ENCODE data around the gene SLC35D2.
"Not testable (repeated sequence)": the region's sequence is repeated elsewhere in the genome, so short reads cannot be mapped to it uniquely, and the experiment has no call there.

The SLC35D2 gene

DNA sequence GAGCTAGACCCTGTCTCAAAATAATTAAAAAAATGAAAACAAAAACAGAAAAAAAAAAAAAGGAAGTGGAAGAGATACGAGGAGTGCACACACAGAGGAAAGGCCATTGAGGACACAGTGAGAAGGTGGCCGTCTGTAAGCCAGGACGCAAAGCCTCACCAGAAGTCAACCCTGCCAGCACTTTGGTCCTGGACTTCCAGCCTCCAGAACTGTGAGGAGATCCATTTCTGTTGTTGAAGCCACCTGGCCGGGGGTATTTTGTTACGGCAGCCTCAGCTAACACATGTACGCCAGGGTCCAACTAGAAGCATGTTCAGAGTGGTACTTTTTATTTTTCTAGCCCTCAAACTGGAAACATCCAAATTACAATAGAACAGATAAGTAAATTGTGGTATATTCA lies 21.8 kb downstream of the SLC35D2 start:
- H3K4me3 ChIP-seq (ENCODE audit: low read depth in 1 of 2, low read length in 2 of 2), result no peak overlapping the region
- H3K9me3 ChIP-seq (ENCODE audit: insufficient read depth, low read length, severe bottlenecking), result no peaks in the 10 kb centered on the region
- H3K9ac ChIP-seq (ENCODE audit: low read depth, low read length), result no peak overlapping the region
- H2AFZ ChIP-seq (ENCODE audit: low read depth, low read length), result no peak overlapping the region
- H4K20me1 ChIP-seq (ENCODE audit: insufficient read depth, low read length), result no peaks in the 10 kb centered on the region
- ATAC-seq (ENCODE audit: insufficient read depth, low read depth), result no peak
- no peaks in the 10 kb centered on the region for H3K4me1 ChIP-seq (ENCODE audit: insufficient read depth, low read length)
- no peaks in the 10 kb centered on the region for H3K79me2 ChIP-seq (ENCODE audit: insufficient read depth, low read length)
- no peak for TF ChIP-seq EZH2 (IDR thresholded peaks at IDR 0.05; ENCODE audit: borderline replicate concordance, low read depth, low read length, severe bottlenecking)
- TF ChIP-seq, protein P1, sequence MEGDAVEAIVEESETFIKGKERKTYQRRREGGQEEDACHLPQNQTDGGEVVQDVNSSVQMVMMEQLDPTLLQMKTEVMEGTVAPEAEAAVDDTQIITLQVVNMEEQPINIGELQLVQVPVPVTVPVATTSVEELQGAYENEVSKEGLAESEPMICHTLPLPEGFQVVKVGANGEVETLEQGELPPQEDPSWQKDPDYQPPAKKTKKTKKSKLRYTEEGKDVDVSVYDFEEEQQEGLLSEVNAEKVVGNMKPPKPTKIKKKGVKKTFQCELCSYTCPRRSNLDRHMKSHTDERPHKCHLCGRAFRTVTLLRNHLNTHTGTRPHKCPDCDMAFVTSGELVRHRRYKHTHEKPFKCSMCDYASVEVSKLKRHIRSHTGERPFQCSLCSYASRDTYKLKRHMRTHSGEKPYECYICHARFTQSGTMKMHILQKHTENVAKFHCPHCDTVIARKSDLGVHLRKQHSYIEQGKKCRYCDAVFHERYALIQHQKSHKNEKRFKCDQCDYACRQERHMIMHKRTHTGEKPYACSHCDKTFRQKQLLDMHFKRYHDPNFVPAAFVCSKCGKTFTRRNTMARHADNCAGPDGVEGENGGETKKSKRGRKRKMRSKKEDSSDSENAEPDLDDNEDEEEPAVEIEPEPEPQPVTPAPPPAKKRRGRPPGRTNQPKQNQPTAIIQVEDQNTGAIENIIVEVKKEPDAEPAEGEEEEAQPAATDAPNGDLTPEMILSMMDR (IDR thresholded peaks at IDR 0.05; ENCODE audit: borderline replicate concordance, extremely low read depth, low read length, poor library complexity, severe bottlenecking), result no peak
- no peak overlapping the region for H3K27ac ChIP-seq (ENCODE audit: low read length)
- no peaks in the 10 kb centered on the region for H3K27me3 ChIP-seq (ENCODE audit: insufficient read depth, low read length, poor library complexity)
- H3K36me3 ChIP-seq (ENCODE audit: insufficient read depth, low read length), result no peaks in the 10 kb centered on the region; the same call in 1 of the 2 replicates
- H3K4me2 ChIP-seq (ENCODE audit: insufficient read depth, low read length), result no peak overlapping the region
- no peak for DNase-seq

DNA sequence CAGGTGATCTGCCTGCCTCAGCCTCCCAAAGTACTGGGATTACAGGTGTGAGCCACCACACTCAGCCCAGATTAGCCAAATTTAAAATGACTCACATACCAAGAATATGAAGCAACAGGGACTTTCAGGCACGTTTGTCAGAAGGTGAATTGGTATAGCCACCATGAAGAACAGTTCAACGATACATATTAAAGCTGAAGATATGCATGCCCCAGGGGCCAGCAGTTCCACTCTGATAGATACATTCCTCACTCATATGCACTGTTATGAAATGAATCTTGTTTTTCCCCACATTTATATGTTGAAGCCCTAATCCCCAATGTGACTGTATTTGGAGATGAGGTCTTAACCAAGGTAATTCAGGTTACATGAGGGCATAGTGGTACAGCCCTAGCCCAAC lies 22.5 kb downstream of the SLC35D2 start:
- Histone ChIP-seq H3K27me3 (ENCODE audit: insufficient read depth, low read length, poor library complexity) (no peaks in the 10 kb centered on the region), H3K36me3 (ENCODE audit: insufficient read depth, low read length) (no peaks in the 10 kb centered on the region; the same call in 1 of the 2 replicates), H2AFZ (ENCODE audit: low read depth, low read length) (no peak overlapping the region), H3K4me1 (ENCODE audit: insufficient read depth, low read length) (no peaks in the 10 kb centered on the region), H3K4me2 (ENCODE audit: insufficient read depth, low read length) (no peak overlapping the region), H3K4me3 (ENCODE audit: low read depth in 1 of 2, low read length in 2 of 2) (no peak overlapping the region), H3K9ac (ENCODE audit: low read depth, low read length) (no peak overlapping the region), H3K79me2 (ENCODE audit: insufficient read depth, low read length) (no peaks in the 10 kb centered on the region), H3K27ac (ENCODE audit: low read length) (no peak overlapping the region), H4K20me1 (ENCODE audit: insufficient read depth, low read length) (no peaks in the 10 kb centered on the region), H3K9me3 (ENCODE audit: insufficient read depth, low read length, severe bottlenecking) (no peaks in the 10 kb centered on the region)
- TF ChIP-seq, protein P1 (IDR thresholded peaks at IDR 0.05; ENCODE audit: borderline replicate concordance, extremely low read depth, low read length, poor library complexity, severe bottlenecking), result no peak
- no peak for TF ChIP-seq EZH2 (IDR thresholded peaks at IDR 0.05; ENCODE audit: borderline replicate concordance, low read depth, low read length, severe bottlenecking)
- ATAC-seq (ENCODE audit: insufficient read depth, low read depth) (no peak), DNase-seq (no peak)

DNA sequence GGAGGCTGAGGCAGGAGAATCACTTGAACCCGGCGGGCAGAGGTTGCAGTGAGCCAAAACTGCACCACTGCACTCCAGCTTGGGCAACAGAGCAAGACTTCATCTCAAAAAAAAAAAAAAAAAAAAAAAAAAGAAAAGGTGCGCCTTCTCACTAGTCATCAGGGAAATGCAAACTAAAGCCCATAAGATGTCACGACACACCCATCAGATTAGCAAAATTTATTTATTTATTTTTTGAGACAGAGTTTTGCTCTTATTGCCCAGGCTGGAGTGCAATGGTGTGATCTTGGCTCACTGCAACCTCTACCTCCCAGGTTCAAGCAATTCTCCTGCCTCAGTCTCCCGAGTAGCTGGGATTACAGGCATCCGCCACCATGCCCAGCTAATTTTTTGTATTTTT lies 23.0 kb downstream of the SLC35D2 start:
- H3K9me3 ChIP-seq (ENCODE audit: insufficient read depth, low read length, severe bottlenecking); DNase-seq; H3K4me3 ChIP-seq (ENCODE audit: low read depth in 1 of 2, low read length in 2 of 2); H3K36me3 ChIP-seq (ENCODE audit: insufficient read depth, low read length); H2AFZ ChIP-seq (ENCODE audit: low read depth, low read length); H3K79me2 ChIP-seq (ENCODE audit: insufficient read depth, low read length); H3K9ac ChIP-seq (ENCODE audit: low read depth, low read length); H3K4me2 ChIP-seq (ENCODE audit: insufficient read depth, low read length); H3K27me3 ChIP-seq (ENCODE audit: insufficient read depth, low read length, poor library complexity); H4K20me1 ChIP-seq (ENCODE audit: insufficient read depth, low read length); H3K4me1 ChIP-seq (ENCODE audit: insufficient read depth, low read length); H3K27ac ChIP-seq (ENCODE audit: low read length); ATAC-seq (ENCODE audit: insufficient read depth, low read depth): not testable (repeated sequence)

DNA sequence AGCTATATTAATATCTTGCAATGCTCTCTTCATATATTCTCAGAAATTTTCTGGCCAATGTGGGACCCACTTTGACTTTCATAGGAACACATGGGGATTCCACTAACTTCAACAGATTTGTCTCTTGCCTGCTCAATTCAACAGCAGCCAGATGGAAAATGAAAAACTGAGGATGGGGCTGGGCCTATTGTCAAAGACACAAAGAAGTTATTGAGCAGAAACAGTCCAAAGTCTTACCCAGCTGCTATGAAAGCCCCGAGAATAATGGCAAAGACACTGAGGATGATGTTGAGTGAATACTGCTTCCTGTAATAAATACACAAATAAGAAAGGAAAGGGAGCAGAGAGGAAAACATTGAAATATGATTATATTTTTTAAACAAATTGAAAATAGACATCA lies 32.6 kb downstream of the SLC35D2 start:
- H3K27ac ChIP-seq (ENCODE audit: low read length), result no peak overlapping the region
- DNase-seq (no peak), ATAC-seq (ENCODE audit: insufficient read depth, low read depth) (no peak)
- H3K36me3 ChIP-seq (ENCODE audit: insufficient read depth, low read length), result no peaks in the 10 kb centered on the region
- no peak for TF ChIP-seq EZH2 (IDR thresholded peaks at IDR 0.05; ENCODE audit: borderline replicate concordance, low read depth, low read length, severe bottlenecking)
- TF ChIP-seq, protein P1 (IDR thresholded peaks at IDR 0.05; ENCODE audit: borderline replicate concordance, extremely low read depth, low read length, poor library complexity, severe bottlenecking), result no peak
- no peak overlapping the region for H2AFZ ChIP-seq (ENCODE audit: low read depth, low read length)
- no peak overlapping the region for H3K4me2 ChIP-seq (ENCODE audit: insufficient read depth, low read length)
- no peak overlapping the region for H3K4me3 ChIP-seq (ENCODE audit: low read depth in 1 of 2, low read length in 2 of 2)
- no peak overlapping the region for H3K9ac ChIP-seq (ENCODE audit: low read depth, low read length)
- no peaks in the 10 kb centered on the region for H3K9me3 ChIP-seq (ENCODE audit: insufficient read depth, low read length, severe bottlenecking)
- no peaks in the 10 kb centered on the region for H3K79me2 ChIP-seq (ENCODE audit: insufficient read depth, low read length)
- H4K20me1 ChIP-seq (ENCODE audit: insufficient read depth, low read length), result no peaks in the 10 kb centered on the region
- H3K27me3 ChIP-seq (ENCODE audit: insufficient read depth, low read length, poor library complexity), result no peaks in the 10 kb centered on the region
- no peaks in the 10 kb centered on the region for H3K4me1 ChIP-seq (ENCODE audit: insufficient read depth, low read length)

All from DND-41 (cell line).